Measurements from ENCODE around the gene PDC. TPM values are rescaled to one million over a fixed set of nuclear protein-coding genes. Genes with fewer than 3 reads are reported as not detected.

The PDC gene
- total RNA-seq, 6 experiments from 2014 or later: not detected

DNA sequence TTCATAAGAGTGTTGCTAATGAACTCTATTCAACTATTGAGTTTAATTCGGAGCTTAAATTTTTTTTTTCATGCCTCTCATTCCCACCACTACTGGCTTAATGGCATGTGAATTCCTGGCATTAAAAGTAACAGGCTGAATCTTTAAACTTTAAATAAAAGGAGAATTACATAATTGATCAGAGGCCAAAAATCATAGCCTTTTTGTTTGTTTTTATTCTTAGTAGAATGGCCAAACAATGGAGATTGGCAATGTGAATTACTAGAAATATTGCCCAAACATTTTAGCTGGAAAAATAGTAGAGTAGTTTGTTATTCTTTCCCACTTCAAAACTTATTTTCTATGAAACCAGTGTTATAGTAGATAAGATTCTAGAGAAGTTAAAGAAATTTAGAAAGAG is 25.1 kb upstream of the PDC start:
- intact Hi-C loops (cut with DNase I): no loop called here
- WGBS (ENCODE audit: insufficient coverage, low coverage, low lambda C conversion rate, missing lambda C conversion rate): 70% methylated on average over 1 of the region's 1 CpG
- Histone ChIP-seq H3K4me1 (peaks cover 0 to 2% (median 0%) of the 10 kb centered on the region in 4 donors), H3K9me3 (no peaks in the 10 kb centered on the region), H3K27ac (no peak overlapping the region), H3K4me3 (no peak overlapping the region), H3K27me3 (no peaks in the 10 kb centered on the region), H3K36me3 (no peaks in the 10 kb centered on the region)
- TF ChIP-seq POLR2A (IDR thresholded peaks at IDR 0.05): no peak
- TF ChIP-seq, protein P1, sequence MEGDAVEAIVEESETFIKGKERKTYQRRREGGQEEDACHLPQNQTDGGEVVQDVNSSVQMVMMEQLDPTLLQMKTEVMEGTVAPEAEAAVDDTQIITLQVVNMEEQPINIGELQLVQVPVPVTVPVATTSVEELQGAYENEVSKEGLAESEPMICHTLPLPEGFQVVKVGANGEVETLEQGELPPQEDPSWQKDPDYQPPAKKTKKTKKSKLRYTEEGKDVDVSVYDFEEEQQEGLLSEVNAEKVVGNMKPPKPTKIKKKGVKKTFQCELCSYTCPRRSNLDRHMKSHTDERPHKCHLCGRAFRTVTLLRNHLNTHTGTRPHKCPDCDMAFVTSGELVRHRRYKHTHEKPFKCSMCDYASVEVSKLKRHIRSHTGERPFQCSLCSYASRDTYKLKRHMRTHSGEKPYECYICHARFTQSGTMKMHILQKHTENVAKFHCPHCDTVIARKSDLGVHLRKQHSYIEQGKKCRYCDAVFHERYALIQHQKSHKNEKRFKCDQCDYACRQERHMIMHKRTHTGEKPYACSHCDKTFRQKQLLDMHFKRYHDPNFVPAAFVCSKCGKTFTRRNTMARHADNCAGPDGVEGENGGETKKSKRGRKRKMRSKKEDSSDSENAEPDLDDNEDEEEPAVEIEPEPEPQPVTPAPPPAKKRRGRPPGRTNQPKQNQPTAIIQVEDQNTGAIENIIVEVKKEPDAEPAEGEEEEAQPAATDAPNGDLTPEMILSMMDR (IDR thresholded peaks at IDR 0.05): no peak
- ATAC-seq: no peak
- no peak for DNase-seq

DNA sequence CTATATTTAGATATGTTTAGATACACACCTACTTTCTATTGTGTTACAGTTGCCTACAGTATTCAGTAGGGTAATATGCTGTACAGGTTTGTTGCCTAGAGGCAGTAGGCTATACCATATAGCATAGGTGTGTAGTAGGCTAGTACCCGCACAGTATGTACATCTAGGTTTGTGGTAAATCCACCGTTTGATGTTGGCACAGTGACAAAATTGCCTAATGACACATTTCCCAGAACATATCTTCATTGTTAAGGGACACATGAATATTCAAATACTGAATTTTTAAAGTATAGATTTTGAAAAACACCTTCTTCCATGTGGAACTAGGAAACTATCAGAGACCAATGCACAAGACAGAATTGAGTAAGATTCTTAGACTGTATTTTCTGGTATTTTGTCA is 22.6 kb upstream of the PDC start:
- Histone ChIP-seq H3K4me3 (no peak overlapping the region), H3K9me3 (no peaks in the 10 kb centered on the region), H3K27me3 (no peaks in the 10 kb centered on the region), H3K27ac (no peak overlapping the region), H3K4me1 (no peaks in the 10 kb centered on the region), H3K36me3 (no peaks in the 10 kb centered on the region)
- 28% methylated on average over 2 of the region's 2 CpGs for WGBS (ENCODE audit: insufficient coverage, low coverage, low lambda C conversion rate, missing lambda C conversion rate)
- TF ChIP-seq, protein P1 (IDR thresholded peaks at IDR 0.05): no peak
- no peak for TF ChIP-seq POLR2A (IDR thresholded peaks at IDR 0.05)
- DNase-seq (no peak), ATAC-seq (no peak)
- intact Hi-C loops (cut with DNase I): no loop called here

GRCh38 chr1:186482661-186483255 is 21.8 kb upstream of the PDC start:
- Histone ChIP-seq H3K36me3 (no peaks in the 10 kb centered on the region), H3K27ac (no peak overlapping the region), H3K27me3 (no peaks in the 10 kb centered on the region), H3K9me3 (no peaks in the 10 kb centered on the region), H3K4me3 (no peak overlapping the region), H3K4me1 (no peaks in the 10 kb centered on the region)
- intact Hi-C loops (cut with DNase I): no loop called here
- peak; percentile 77 to 84 (median 82) for ATAC-seq
- TF ChIP-seq, protein P1 (IDR thresholded peaks at IDR 0.05): peak; percentile 61 to 86 (median 82)
- TF ChIP-seq POLR2A (IDR thresholded peaks at IDR 0.05): no peak
- peak in 2 of 3 donors; percentile 32 to 50 for DNase-seq
- 3% methylated on average over 4 of the region's 4 CpGs for WGBS (ENCODE audit: insufficient coverage, low coverage, low lambda C conversion rate, missing lambda C conversion rate)

- Histone ChIP-seq H3K9me3 (no peaks in the 10 kb centered on the region), H3K36me3 (no peaks in the 10 kb centered on the region), H3K4me1 (no peaks in the 10 kb centered on the region), H3K27ac (no peak overlapping the region), H3K27me3 (no peaks in the 10 kb centered on the region), H3K4me3 (no peak overlapping the region)
- intact Hi-C loops (cut with DNase I): no loop called here
- 63% methylated on average over 2 of the region's 2 CpGs for WGBS (ENCODE audit: insufficient coverage, low coverage, low lambda C conversion rate, missing lambda C conversion rate)
- no peak for TF ChIP-seq POLR2A (IDR thresholded peaks at IDR 0.05)
- TF ChIP-seq, protein P1 (IDR thresholded peaks at IDR 0.05): no peak
- no peak for DNase-seq
- no peak for ATAC-seq
Measured at GRCh38 chr1:186481303-186481888, 20.5 kb upstream of the PDC start.
